Activated naive CD8-positive, alpha-beta T cell treated with anti-CD3 and anti-CD28 coated beads, Interleukin-2, amount 10 ng/mL, durations not matched to agents 7 days and 5 days (primary cell): ENCODE data around the gene ABCB10. TPM values are rescaled to one million over a fixed set of nuclear protein-coding genes. Genes with fewer than 3 reads are reported as not detected.
"Not testable (repeated sequence)": the region's sequence is repeated elsewhere in the genome, so short reads cannot be mapped to it uniquely, and the experiment has no call there.

ENCODE experiments used
- ATAC-seq: fragments of 150-1000 bp; cut with Tn5 transposase; one replicate; pipeline ENCODE4 v1.10.0; 2021; ENCODE audit warnings: low read depth, moderate library complexity
- POLR2A ChIA-PET: fragments of 350-600 bp; sonication (Branson Sonifier 250); formaldehyde crosslinking; loops from one replicate; lab custom pipeline; 2021; ENCODE audit warnings: antibody characterized with exemption; lab: Charles Lee
- DNase-seq: peaks from one replicate; pipeline ENCODE4 v3.0.0; 2021
- H3K27ac Mint-ChIP-seq: one replicate; pipeline ENCODE4 v1.8.0; 2022; ENCODE audit warnings: mild to moderate bottlenecking, mixed read lengths
- H3K27me3 Mint-ChIP-seq: one replicate; pipeline ENCODE4 v1.8.0; 2022; ENCODE audit warnings: mild to moderate bottlenecking, moderate library complexity, mixed read lengths
- H3K36me3 Mint-ChIP-seq: one replicate; pipeline ENCODE4 v1.8.0; 2021; ENCODE audit warnings: mild to moderate bottlenecking, mixed read lengths
- H3K4me1 Mint-ChIP-seq: one replicate; pipeline ENCODE4 v1.8.0; 2021; ENCODE audit warnings: mixed read lengths
- H3K4me3 Mint-ChIP-seq: one replicate; pipeline ENCODE4 v1.8.0; 2022; ENCODE audit warnings: mild to moderate bottlenecking, moderate library complexity, mixed read lengths
- H3K9me3 Mint-ChIP-seq: one replicate; pipeline ENCODE4 v1.8.0; 2021; ENCODE audit warnings: mixed read lengths
- total RNA-seq, 2 experiments: library from RNA; stranded (reverse); gene quantifications; one replicate each; pipeline ENCODE4 v1.2.3, GENCODE V29; 2021

ABCB10 gene
- 10 to 100 TPM; 26.5 to 29.8 TPM for total RNA-seq

- peak; percentile 83 for ATAC-seq
- H3K4me3 Mint-ChIP-seq = peak within 1 kb of the TSS; percentile 90
- peak; percentile 91 for DNase-seq
- POLR2A ChIA-PET = interaction anchor here (0.5 to 3.0 kb wide), 8 partner anchors 10 to 633 kb away, joined by 3 to 37 read pairs (median 5); partner anchors contain the start of genes NUP133, TAF5L and URB2
- peak within 1 kb of the TSS; percentile 88 for H3K27ac Mint-ChIP-seq
- peaks cover 6% of the 10 kb centered on the region for H3K36me3 Mint-ChIP-seq
- peaks cover 34% of the 10 kb centered on the region for H3K4me1 Mint-ChIP-seq
- H3K9me3 Mint-ChIP-seq = no peaks in the 10 kb centered on the region
- no peaks in the 10 kb centered on the region for H3K27me3 Mint-ChIP-seq
Measured at GRCh38 chr1:229558460-229559335, at the start of gene ABCB10. ABCB10 (minus strand) TSS chr1:229558707; CDS start chr1:229558652, 55 bp downstream.

- Mint-ChIP-seq H3K4me1 (peaks cover 3% of the 10 kb centered on the region), H3K9me3 (no peaks in the 10 kb centered on the region), H3K36me3 (peaks cover 26% of the 10 kb centered on the region), H3K27me3 (no peaks in the 10 kb centered on the region), H3K4me3 (no peak overlapping the region), H3K27ac (no peak overlapping the region)
- DNase-seq (no peak), ATAC-seq (no peak)
- POLR2A ChIA-PET = no interaction called here
Measured at GRCh38 chr1:229607370-229607769, 48.9 kb upstream of the ABCB10 start.

- no peak for ATAC-seq
- Mint-ChIP-seq H3K4me1 (peaks cover 4% of the 10 kb centered on the region), H3K27ac (no peak overlapping the region), H3K4me3 (no peak overlapping the region), H3K27me3 (no peaks in the 10 kb centered on the region), H3K36me3 (peaks cover 33% of the 10 kb centered on the region), H3K9me3 (no peaks in the 10 kb centered on the region)
- POLR2A ChIA-PET = no interaction called here
- DNase-seq = no peak
Measured at GRCh38 chr1:229603371-229604005, 45.0 kb upstream of the ABCB10 start.

- H3K27ac Mint-ChIP-seq = no peak overlapping the region
- ATAC-seq (no peak), DNase-seq (no peak)
- H3K4me1 Mint-ChIP-seq = peaks cover 6% of the 10 kb centered on the region
- POLR2A ChIA-PET = no interaction called here
- H3K4me3 Mint-ChIP-seq = no peak overlapping the region
- no peaks in the 10 kb centered on the region for H3K9me3 Mint-ChIP-seq
- H3K36me3 Mint-ChIP-seq = peaks cover 31% of the 10 kb centered on the region
- H3K27me3 Mint-ChIP-seq = no peaks in the 10 kb centered on the region
Measured at GRCh38 chr1:229600229-229600628, 41.7 kb upstream of the ABCB10 start.

- no peaks in the 10 kb centered on the region for H3K9me3 Mint-ChIP-seq
- no peak overlapping the region for H3K4me3 Mint-ChIP-seq
- H3K4me1 Mint-ChIP-seq = peaks cover 6% of the 10 kb centered on the region
Measured at GRCh38 chr1:229599218-229599954, 40.9 kb upstream of the ABCB10 start.

GRCh38 chr1:229597877-229598276, 39.4 kb upstream of the ABCB10 start:
- DNase-seq (no peak), ATAC-seq (no peak)
- Mint-ChIP-seq H3K36me3 (peaks cover 30% of the 10 kb centered on the region), H3K27me3 (no peaks in the 10 kb centered on the region), H3K4me1 (peaks cover 6% of the 10 kb centered on the region), H3K9me3 (no peaks in the 10 kb centered on the region), H3K4me3 (no peak overlapping the region), H3K27ac (no peak overlapping the region)
- POLR2A ChIA-PET = no interaction called here

More at GRCh38 chr1:229599218-229599954, 40.9 kb upstream of the ABCB10 start:
- H3K27ac Mint-ChIP-seq = no peak overlapping the region
- H3K36me3 Mint-ChIP-seq = peaks cover 30% of the 10 kb centered on the region
- no peak for ATAC-seq
- no peaks in the 10 kb centered on the region for H3K27me3 Mint-ChIP-seq
- POLR2A ChIA-PET = no interaction called here
- no peak for DNase-seq

- H3K36me3 Mint-ChIP-seq = peaks cover 29% of the 10 kb centered on the region
- H3K27ac Mint-ChIP-seq = no peak overlapping the region
- no peaks in the 10 kb centered on the region for H3K9me3 Mint-ChIP-seq
- no peaks in the 10 kb centered on the region for H3K27me3 Mint-ChIP-seq
- no peak for ATAC-seq
- H3K4me3 Mint-ChIP-seq = no peak overlapping the region
- no peak for DNase-seq
- peaks cover 6% of the 10 kb centered on the region for H3K4me1 Mint-ChIP-seq
- POLR2A ChIA-PET = no interaction called here
Measured at GRCh38 chr1:229596925-229597699, 38.6 kb upstream of the ABCB10 start.

- H3K4me3 Mint-ChIP-seq, DNase-seq, H3K4me1 Mint-ChIP-seq, ATAC-seq, H3K9me3 Mint-ChIP-seq, H3K27me3 Mint-ChIP-seq, POLR2A ChIA-PET, H3K27ac Mint-ChIP-seq: not testable (repeated sequence)
- peaks cover 18% of the 10 kb centered on the region for H3K36me3 Mint-ChIP-seq
Measured at GRCh38 chr1:229595876-229596275, 37.4 kb upstream of the ABCB10 start.

- Mint-ChIP-seq H3K4me1 (peaks cover 3% of the 10 kb centered on the region), H3K27ac (no peak overlapping the region), H3K36me3 (peaks cover 13% of the 10 kb centered on the region), H3K27me3 (no peaks in the 10 kb centered on the region), H3K4me3 (no peak overlapping the region), H3K9me3 (no peaks in the 10 kb centered on the region)
- ATAC-seq (no peak), DNase-seq (no peak)
- POLR2A ChIA-PET = no interaction called here
Measured at GRCh38 chr1:229594227-229595008, 35.9 kb upstream of the ABCB10 start.

GRCh38 chr1:229593800-229594199, 35.3 kb upstream of the ABCB10 start:
- peaks cover 9% of the 10 kb centered on the region for H3K36me3 Mint-ChIP-seq
- no peak overlapping the region for H3K4me3 Mint-ChIP-seq
- H3K27ac Mint-ChIP-seq = no peak overlapping the region
- DNase-seq (no peak), ATAC-seq (no peak)
- H3K27me3 Mint-ChIP-seq = no peaks in the 10 kb centered on the region
- POLR2A ChIA-PET = no interaction called here
- H3K9me3 Mint-ChIP-seq = no peaks in the 10 kb centered on the region
- H3K4me1 Mint-ChIP-seq = peaks cover 3% of the 10 kb centered on the region

- peaks cover 3% of the 10 kb centered on the region for H3K36me3 Mint-ChIP-seq
- no peaks in the 10 kb centered on the region for H3K27me3 Mint-ChIP-seq
- no peak overlapping the region for H3K4me3 Mint-ChIP-seq
- no peaks in the 10 kb centered on the region for H3K4me1 Mint-ChIP-seq
- POLR2A ChIA-PET = no interaction called here
- DNase-seq = no peak
- H3K9me3 Mint-ChIP-seq = no peaks in the 10 kb centered on the region
- no peak for ATAC-seq
- H3K27ac Mint-ChIP-seq = no peak overlapping the region
Measured at GRCh38 chr1:229590119-229590518, 31.6 kb upstream of the ABCB10 start.

- POLR2A ChIA-PET = no interaction called here
- Mint-ChIP-seq H3K9me3 (no peaks in the 10 kb centered on the region), H3K27me3 (peaks cover 2% of the 10 kb centered on the region), H3K36me3 (no peaks in the 10 kb centered on the region), H3K4me3 (no peak overlapping the region), H3K4me1 (no peaks in the 10 kb centered on the region), H3K27ac (no peak overlapping the region)
- ATAC-seq = no peak
- DNase-seq = no peak
Measured at GRCh38 chr1:229585338-229585737, 26.8 kb upstream of the ABCB10 start.
